ENCODE data around the gene GATA1. TPM values are rescaled to one million over a fixed set of nuclear protein-coding genes. Genes with fewer than 3 reads are reported as not detected.

The GATA1 gene
- total RNA-seq = under 1 TPM in 1 of 2 donors, not detected in 1; 0.25 TPM

- DNase-seq (ENCODE audit: low spot score in 2 of 2) = no peak
- no peak for ATAC-seq
- H3K36me3 Mint-ChIP-seq = no peaks in the 10 kb centered on the region
- no peaks in the 10 kb centered on the region for H3K9me3 Mint-ChIP-seq
- H3K27ac Mint-ChIP-seq = peak within 1 kb of the TSS in 1 of 2 donors; percentile 29
Measured at GRCh38 chrX:48786341-48786800, at the start of gene GATA1. Gene GATA1, plus strand, starts transcription at chrX:48786590. Its CDS starts 4,520 bp downstream, at chrX:48791110.

- ATAC-seq (no peak), DNase-seq (ENCODE audit: low spot score in 2 of 2) (no peak)
- peak overlapping the region; percentile 90 to 95 for H3K27ac Mint-ChIP-seq
- H3K9me3 Mint-ChIP-seq = no peaks in the 10 kb centered on the region
- peaks cover 0 to 7% of the 10 kb centered on the region in 2 donors for H3K36me3 Mint-ChIP-seq
Measured at GRCh38 chrX:48736878-48737212, 49.5 kb upstream of the GATA1 start.

GRCh38 chrX:48737213-48737938 is 49.0 kb upstream of the GATA1 start:
- Mint-ChIP-seq H3K9me3 (no peaks in the 10 kb centered on the region), H3K36me3 (peaks cover 0 to 7% of the 10 kb centered on the region in 2 donors), H3K27ac (peak overlapping the region; percentile 94 to 95)
- ATAC-seq (peak; percentile 94 to 97), DNase-seq (ENCODE audit: low spot score in 2 of 2) (peak; percentile 73 to 92)

- DNase-seq (ENCODE audit: low spot score in 2 of 2) (no peak), ATAC-seq (no peak)
- Mint-ChIP-seq H3K9me3 (no peaks in the 10 kb centered on the region), H3K36me3 (peaks cover 0 to 7% of the 10 kb centered on the region in 2 donors), H3K27ac (peak overlapping the region; percentile 94 to 95)
Measured at GRCh38 chrX:48737940-48738339, 48.5 kb upstream of the GATA1 start.

- Mint-ChIP-seq H3K9me3 (no peaks in the 10 kb centered on the region), H3K27ac (no peak overlapping the region), H3K36me3 (peaks cover 0 to 7% of the 10 kb centered on the region in 2 donors)
- no peak for DNase-seq (ENCODE audit: low spot score in 2 of 2)
- ATAC-seq = no peak
Measured at GRCh38 chrX:48741834-48742233, 44.6 kb upstream of the GATA1 start.

- no peaks in the 10 kb centered on the region for H3K36me3 Mint-ChIP-seq
- DNase-seq (ENCODE audit: low spot score in 2 of 2) (no peak), ATAC-seq (no peak)
- no peak overlapping the region for H3K27ac Mint-ChIP-seq
- no peaks in the 10 kb centered on the region for H3K9me3 Mint-ChIP-seq
Measured at GRCh38 chrX:48745222-48745621, 41.2 kb upstream of the GATA1 start.

- Mint-ChIP-seq H3K27ac (no peak overlapping the region), H3K36me3 (no peaks in the 10 kb centered on the region), H3K9me3 (no peaks in the 10 kb centered on the region)
- DNase-seq (ENCODE audit: low spot score in 2 of 2) = no peak
- no peak for ATAC-seq
Measured at GRCh38 chrX:48747415-48748016, 38.9 kb upstream of the GATA1 start.

GRCh38 chrX:48749182-48749581 is 37.2 kb upstream of the GATA1 start:
- H3K9me3 Mint-ChIP-seq = no peaks in the 10 kb centered on the region
- ATAC-seq (no peak), DNase-seq (ENCODE audit: low spot score in 2 of 2) (no peak)
- no peak overlapping the region for H3K27ac Mint-ChIP-seq
- H3K36me3 Mint-ChIP-seq = no peaks in the 10 kb centered on the region

- DNase-seq (ENCODE audit: low spot score in 2 of 2) (no peak), ATAC-seq (peak; percentile 79 to 92)
- Mint-ChIP-seq H3K27ac (peak overlapping the region in 1 of 2 donors; percentile 62), H3K9me3 (no peaks in the 10 kb centered on the region), H3K36me3 (no peaks in the 10 kb centered on the region)
Measured at GRCh38 chrX:48751343-48751742, 35.0 kb upstream of the GATA1 start.

- Mint-ChIP-seq H3K36me3 (no peaks in the 10 kb centered on the region), H3K9me3 (no peaks in the 10 kb centered on the region), H3K27ac (no peak overlapping the region)
- no peak for ATAC-seq
- DNase-seq (ENCODE audit: low spot score in 2 of 2) = no peak
Measured at GRCh38 chrX:48752498-48752897, 33.9 kb upstream of the GATA1 start.

- DNase-seq (ENCODE audit: low spot score in 2 of 2) (no peak), ATAC-seq (no peak)
- no peaks in the 10 kb centered on the region for H3K36me3 Mint-ChIP-seq
- no peak overlapping the region for H3K27ac Mint-ChIP-seq
- no peaks in the 10 kb centered on the region for H3K9me3 Mint-ChIP-seq
Measured at GRCh38 chrX:48753708-48754228, 32.6 kb upstream of the GATA1 start.

GRCh38 chrX:48754238-48754637 is 32.2 kb upstream of the GATA1 start:
- Mint-ChIP-seq H3K27ac (no peak overlapping the region), H3K36me3 (no peaks in the 10 kb centered on the region), H3K9me3 (no peaks in the 10 kb centered on the region)
- DNase-seq (ENCODE audit: low spot score in 2 of 2) (no peak), ATAC-seq (no peak)

- Mint-ChIP-seq H3K9me3 (no peaks in the 10 kb centered on the region), H3K36me3 (no peaks in the 10 kb centered on the region), H3K27ac (peak within 1 kb of the TSS in 1 of 2 donors; percentile 46)
- DNase-seq (ENCODE audit: low spot score in 2 of 2) (no peak), ATAC-seq (peak; percentile 76 to 87)
Measured at GRCh38 chrX:48761674-48762471, 24.5 kb upstream of the GATA1 start, which contains the start of gene GLOD5. Gene GLOD5, plus strand, starts transcription at chrX:48761747. Its CDS starts 44 bp downstream, at chrX:48761791.

GRCh38 chrX:48769230-48769629 is 17.2 kb upstream of the GATA1 start:
- Mint-ChIP-seq H3K9me3 (no peaks in the 10 kb centered on the region), H3K27ac (no peak overlapping the region), H3K36me3 (no peaks in the 10 kb centered on the region)
- ATAC-seq = no peak
- DNase-seq (ENCODE audit: low spot score in 2 of 2) = no peak

GRCh38 chrX:48770296-48770695 is 16.1 kb upstream of the GATA1 start:
- no peaks in the 10 kb centered on the region for H3K36me3 Mint-ChIP-seq
- H3K27ac Mint-ChIP-seq = no peak overlapping the region
- H3K9me3 Mint-ChIP-seq = no peaks in the 10 kb centered on the region
- ATAC-seq (no peak), DNase-seq (ENCODE audit: low spot score in 2 of 2) (no peak)

- H3K36me3 Mint-ChIP-seq = no peaks in the 10 kb centered on the region
- DNase-seq (ENCODE audit: low spot score in 2 of 2) (no peak), ATAC-seq (no peak)
- H3K9me3 Mint-ChIP-seq = no peaks in the 10 kb centered on the region
- H3K27ac Mint-ChIP-seq = no peak overlapping the region
Measured at GRCh38 chrX:48772602-48773001, 13.8 kb upstream of the GATA1 start.

Data from activated naive CD4-positive, alpha-beta T cell treated with anti-CD3 and anti-CD28 coated beads, Interleukin-2, amount 50 U/mL, for 72 hours (primary cell).